GM19463 (cell line): Measurements from ENCODE around the gene SLC25A19.

Experiments
- ATAC-seq: cut with Tn5 transposase; IDR thresholded peaks from one replicate; pipeline ENCODE4 v1.9.1; 2021; ENCODE audit warnings: mild to moderate bottlenecking, moderate library complexity; ENCODE audit not compliant: unreplicated experiment

The SLC25A19 gene

GRCh38 chr17:75289115-75289831 is at the start of gene SLC25A19:
TSS of gene SLC25A19 (minus strand) at chr17:75289433. CDS start at chr17:75286764, 2,669 bp downstream.
- ATAC-seq: peak; percentile 91

DNA sequence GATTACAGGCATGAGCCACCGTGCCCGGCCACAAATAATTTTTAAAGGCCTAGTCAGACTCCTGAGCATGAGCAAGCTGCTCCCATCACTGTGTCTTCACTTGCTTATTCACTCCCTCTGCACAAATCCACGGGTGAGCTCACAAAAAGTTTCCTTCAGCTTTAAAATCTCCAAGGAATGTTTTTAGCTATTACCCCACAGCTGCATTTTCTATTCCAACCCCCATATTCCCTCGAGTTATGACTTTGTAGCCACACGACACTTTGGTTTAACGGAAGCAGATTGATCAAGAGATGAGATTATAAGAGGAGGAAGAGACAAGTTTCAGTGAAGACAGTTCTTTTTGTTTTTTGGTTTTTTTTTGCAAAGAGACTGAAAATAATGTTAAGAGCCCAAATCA is 49.1 kb upstream of the SLC25A19 start:
- no peak for ATAC-seq

GRCh38 chr17:75335315-75335714 is 46.1 kb upstream of the SLC25A19 start:
- no peak for ATAC-seq

GRCh38 chr17:75334723-75335122 is 45.5 kb upstream of the SLC25A19 start:
- ATAC-seq: no peak

GRCh38 chr17:75331671-75332070 is 42.4 kb upstream of the SLC25A19 start:
- ATAC-seq: no peak

DNA sequence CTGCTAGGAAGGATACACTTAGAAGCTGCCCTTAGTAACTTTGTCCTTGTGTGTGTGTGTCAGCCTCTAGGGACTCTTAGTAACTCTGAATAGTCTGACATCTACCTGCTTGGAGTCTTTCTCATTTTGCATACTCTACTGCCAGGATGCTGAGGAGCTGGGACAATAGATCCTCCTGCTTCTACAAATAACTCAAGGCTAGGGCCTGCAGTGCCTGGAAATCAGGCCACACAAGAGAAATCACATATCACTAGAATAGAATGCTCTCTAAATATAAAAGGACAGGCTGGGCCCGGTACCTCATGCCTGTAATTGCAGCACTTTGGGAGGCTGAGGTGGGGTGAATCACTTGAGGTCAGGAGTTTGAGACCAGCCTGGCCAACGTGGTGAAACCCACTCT is 38.5 kb upstream of the SLC25A19 start:
- ATAC-seq: no peak

DNA sequence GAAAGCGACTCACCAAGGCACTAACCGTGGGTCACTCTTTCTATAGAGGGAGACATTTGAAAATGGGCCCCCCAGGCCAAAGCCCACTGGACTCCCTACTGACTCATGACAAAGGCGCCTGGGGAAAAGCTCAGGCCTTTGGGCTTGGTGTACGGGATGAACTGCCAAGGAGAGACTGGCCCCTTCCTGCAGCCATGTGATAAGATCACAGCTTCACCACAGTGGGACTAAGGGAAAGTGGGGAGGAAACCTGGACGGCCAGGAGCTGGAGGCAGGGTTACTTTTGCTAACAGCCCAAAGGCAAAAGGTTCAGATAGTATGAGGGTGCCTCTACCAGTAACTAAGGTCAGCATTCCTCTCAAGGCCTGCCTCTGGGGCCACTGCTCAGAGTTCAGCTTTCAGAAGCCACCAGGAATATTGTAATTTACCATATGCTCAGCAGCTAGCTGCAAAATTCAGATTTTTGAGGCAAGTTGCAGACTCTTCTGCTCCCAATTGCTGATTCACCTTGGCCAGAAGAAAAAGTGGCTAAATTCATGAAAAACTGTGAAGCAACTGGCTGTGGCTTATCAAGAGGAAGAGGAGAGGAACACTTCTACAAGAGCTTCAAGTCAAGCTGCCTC is 37.1 kb upstream of the SLC25A19 start:
- no peak for ATAC-seq

GRCh38 chr17:75325827-75326225 is 36.6 kb upstream of the SLC25A19 start:
- ATAC-seq: no peak

- ATAC-seq: no peak
These were observed 36.1 kb upstream of the SLC25A19 start for GRCh38 chr17:75325348-75325747.

GRCh38 chr17:75321506-75321905 is 32.3 kb upstream of the SLC25A19 start:
- no peak for ATAC-seq

DNA sequence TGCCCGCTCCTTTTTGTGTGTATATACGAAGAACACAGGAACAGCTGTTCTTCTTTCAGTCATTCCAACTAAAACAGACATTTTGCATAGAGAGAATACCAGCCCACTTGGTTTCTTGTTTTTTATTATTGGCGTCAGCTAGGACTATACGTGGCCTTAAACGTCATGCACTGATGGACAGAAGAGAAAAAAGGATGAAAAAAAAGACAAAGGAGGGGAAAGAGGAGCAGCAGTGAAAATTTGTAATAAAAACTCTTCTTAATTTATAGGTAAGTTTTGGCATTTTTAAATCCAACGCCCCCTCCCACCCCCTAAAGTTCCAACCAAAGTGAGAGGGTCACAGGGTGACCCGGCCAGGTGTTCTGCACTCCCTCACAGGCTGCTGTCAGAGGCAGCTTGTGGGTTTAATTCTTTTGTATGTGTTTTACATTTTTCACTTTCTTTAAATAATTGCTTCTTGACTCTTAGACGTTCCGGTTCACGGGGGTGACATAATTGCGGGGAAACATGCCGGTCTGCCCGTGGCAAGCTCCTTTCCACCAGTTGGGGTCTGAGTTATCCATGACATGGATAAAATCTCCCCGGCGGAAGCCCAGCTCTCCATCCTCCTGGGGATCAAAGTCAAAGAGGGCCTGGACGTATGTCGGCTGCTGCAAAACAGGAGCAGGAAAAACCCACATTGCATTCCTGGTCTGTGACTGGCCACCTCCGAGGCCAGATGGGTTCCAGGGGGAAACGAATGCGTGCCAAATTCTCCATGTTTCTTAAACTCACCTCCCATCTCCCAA is 30.9 kb upstream of the SLC25A19 start:
- ATAC-seq: peak; percentile 38

GRCh38 chr17:75318615-75319222 is 29.5 kb upstream of the SLC25A19 start:
- ATAC-seq: no peak

- ATAC-seq: no peak
These were observed 29.0 kb upstream of the SLC25A19 start for GRCh38 chr17:75318211-75318610.

- no peak for ATAC-seq
These were observed 28.4 kb upstream of the SLC25A19 start for GRCh38 chr17:75317671-75318070.

DNA sequence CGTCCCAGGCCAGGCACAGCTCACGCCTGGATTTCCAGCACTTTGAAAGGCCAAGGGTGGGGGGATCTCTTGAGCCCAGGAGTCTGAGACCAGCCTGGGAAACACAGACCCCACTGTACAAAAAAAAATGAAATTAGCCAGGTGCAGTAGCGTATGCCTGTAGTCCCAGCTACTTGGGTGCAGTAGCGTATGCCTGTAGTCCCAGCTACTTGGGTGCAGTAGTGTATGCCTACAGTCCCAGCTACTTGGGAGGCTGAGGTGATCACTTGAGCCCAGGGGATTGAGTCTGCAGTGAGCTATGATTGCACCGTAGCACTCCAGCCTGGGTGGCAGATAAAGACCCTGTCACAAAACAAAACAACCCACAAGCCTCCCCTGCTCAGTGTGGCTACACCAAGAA is 27.0 kb upstream of the SLC25A19 start:
- ATAC-seq: no peak

DNA sequence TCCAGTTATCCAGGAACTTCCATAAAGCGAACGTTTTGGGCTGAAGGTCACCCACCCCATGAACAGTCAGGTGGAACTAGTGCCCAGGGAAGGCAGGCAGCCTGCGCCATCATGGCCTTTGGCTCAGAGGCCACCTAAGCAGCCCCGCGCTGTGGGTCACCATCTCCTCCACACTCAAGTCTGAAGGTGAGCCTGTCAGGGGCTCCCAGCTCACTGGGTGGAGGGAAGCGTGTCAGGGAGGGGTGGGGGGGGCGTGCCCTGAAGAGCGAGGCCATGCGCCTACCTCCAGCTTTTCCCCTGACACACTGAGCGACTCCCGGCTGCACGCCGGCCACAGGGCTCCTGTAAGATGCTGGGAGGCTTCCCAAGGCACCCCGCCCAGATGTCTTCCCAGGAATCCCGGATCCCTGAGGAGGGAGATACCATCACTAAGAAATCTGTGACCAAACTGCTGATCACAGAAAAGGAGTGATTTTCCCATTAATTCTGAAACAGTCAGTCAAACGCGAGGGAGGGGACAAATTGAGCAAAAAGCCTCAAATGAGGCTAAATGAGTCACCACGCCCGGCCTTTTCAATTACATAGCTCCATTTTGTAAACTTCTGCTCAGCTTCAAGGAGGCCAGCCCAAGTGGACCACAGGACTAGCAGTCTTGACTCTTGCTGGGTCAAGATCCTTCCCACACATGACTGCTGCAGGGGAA is 26.5 kb upstream of the SLC25A19 start:
- ATAC-seq: no peak

DNA sequence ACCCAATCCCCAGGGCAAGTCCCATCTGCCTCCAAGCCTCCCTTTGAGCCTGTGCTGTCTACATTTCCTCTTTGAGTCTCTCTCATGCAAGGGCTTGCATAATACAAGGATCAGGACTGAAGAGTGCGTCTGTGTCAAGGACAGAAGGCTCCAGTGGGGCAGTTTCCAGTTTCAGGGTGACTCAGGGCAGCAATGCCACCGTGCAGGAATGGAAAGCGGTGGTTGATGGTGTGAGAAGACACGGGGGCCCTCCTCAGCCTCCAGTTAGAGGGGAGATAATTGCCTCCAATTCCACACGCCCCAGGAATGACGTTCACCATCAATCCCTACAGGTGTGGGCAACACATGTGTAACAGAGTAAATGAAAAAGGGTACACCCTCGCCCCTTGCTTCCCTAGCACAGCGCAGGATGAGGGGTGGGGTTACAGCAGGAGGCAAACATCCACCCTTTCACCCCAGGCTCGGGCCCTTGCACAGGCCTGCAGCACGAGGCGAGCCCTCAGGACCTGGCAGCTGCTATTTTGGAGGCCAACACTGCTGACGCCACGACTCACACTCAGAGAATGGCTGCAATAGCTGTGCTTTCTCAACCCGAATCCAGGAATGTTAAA is 24.8 kb upstream of the SLC25A19 start:
- peak; percentile 79 for ATAC-seq

DNA sequence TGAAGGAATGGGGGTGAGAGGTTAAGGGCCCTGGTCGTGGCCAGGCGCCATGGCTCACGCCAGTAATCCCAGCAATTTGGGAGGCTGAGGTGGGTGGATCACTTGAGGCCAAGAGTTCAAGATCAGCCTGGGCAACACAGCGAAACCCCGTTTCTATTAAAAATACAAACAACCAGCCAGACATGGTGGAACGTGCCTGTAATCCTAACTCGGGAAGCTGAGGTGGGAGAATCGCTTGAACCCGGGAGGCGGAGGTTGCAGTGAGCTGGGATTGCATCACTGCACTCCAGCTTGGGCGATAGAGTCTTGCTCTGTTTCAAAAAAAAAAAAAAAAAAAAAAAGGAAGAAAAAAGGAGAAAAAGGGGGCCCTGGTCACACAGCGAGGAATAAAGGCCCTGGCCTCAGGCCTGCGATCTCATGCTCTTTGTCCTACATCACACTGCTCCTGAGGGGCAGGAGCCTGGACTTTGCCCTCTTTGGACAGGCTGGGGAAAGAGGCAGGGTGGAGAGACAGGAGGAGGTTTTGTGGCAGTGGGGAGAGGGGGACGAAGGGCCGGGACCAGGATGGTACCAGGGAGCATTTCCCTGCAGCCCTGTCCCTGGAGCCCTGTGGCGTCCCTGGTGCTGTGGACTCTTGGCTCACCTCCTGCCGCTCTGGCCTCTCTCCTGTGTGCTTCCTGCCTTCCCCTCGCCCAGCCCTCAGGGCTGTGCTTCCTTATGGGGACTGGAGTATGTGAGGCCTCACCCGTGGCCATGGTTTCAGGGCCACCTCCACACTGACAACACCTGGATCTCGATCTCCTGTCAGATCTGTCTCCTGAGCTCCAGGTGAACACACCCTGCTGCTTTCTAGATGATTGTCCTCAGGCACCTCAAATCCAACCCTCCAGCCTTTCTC is 19.7 kb upstream of the SLC25A19 start:
- ATAC-seq: no peak

DNA sequence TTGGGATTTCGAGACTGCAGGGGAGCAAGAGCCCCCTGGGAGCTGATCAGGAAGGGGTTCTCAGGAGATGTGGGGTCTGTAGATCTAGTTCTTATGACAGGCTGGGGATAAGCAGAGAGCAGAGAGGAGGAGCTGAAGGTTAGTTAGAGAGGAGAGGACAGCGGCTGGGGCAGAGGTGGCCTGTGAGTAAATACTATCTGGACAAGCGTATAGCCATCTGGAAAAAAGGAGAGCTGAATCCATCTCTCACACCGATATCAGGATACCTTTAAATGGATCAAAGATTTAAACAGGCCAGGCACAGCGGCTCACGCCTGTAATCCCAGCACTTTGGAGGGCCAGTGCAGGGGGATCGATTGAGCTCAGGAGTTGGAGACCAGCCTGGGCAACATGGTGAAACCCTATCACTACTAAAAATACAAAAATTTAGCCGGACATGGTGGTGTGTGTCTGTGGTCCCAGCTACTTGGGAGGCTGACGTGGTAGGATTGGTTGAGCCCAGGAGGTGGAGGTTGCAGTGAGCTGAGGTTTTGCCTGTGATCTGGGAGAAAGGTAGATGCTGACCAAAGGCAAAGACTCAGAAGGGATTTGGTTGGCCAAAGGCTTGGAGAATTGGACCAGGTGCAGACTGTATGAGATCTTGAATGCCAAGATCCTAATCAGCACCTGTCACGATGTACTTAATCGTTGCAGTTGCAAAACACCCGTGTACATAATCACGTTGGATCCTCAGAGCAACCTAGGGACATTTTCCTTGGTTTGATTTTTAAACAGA is 18.9 kb upstream of the SLC25A19 start:
- no peak for ATAC-seq
